ENCODE data around the gene RASAL2.
"Not testable (repeated sequence)": the region's sequence is repeated elsewhere in the genome, so short reads cannot be mapped to it uniquely, and the experiment has no call there.

Gene RASAL2

GRCh38 chr1:178294654-178295053, 200.8 kb downstream of the RASAL2 start:
- no peak for DNase-seq

GRCh38 chr1:178300352-178300699, 206.4 kb downstream of the RASAL2 start:
- no peak for DNase-seq

- no peak for DNase-seq
Observed at GRCh38 chr1:178301141-178301540, 207.2 kb downstream of the RASAL2 start.

- no peak for DNase-seq
Observed at GRCh38 chr1:178307264-178307663, 213.4 kb downstream of the RASAL2 start.

GRCh38 chr1:178308438-178308837, 214.5 kb downstream of the RASAL2 start:
- no peak for DNase-seq

GRCh38 chr1:178310685-178311105, 216.8 kb downstream of the RASAL2 start:
- no peak for DNase-seq

GRCh38 chr1:178311164-178311563, 217.3 kb downstream of the RASAL2 start:
- no peak for DNase-seq

GRCh38 chr1:178320280-178320982, 226.5 kb downstream of the RASAL2 start:
- not testable (repeated sequence) for DNase-seq

GRCh38 chr1:178323067-178323466, 229.2 kb downstream of the RASAL2 start:
- no peak for DNase-seq

GRCh38 chr1:178324003-178324402, 230.1 kb downstream of the RASAL2 start:
- no peak for DNase-seq

GRCh38 chr1:178328728-178329127, 234.8 kb downstream of the RASAL2 start:
- DNase-seq, result no peak

GRCh38 chr1:178330153-178330552, 236.2 kb downstream of the RASAL2 start:
- no peak for DNase-seq

- no peak for DNase-seq
Observed at GRCh38 chr1:178330848-178331497, 237.1 kb downstream of the RASAL2 start.

- DNase-seq, result no peak
Observed at GRCh38 chr1:178335426-178335825, 241.5 kb downstream of the RASAL2 start.

- no peak for DNase-seq
Observed at GRCh38 chr1:178337091-178337706, 243.3 kb downstream of the RASAL2 start.

GRCh38 chr1:178339834-178340233, 245.9 kb downstream of the RASAL2 start:
- DNase-seq, result no peak

- DNase-seq, result no peak
Observed at GRCh38 chr1:178341261-178341956, 247.5 kb downstream of the RASAL2 start.

- DNase-seq, result no peak
Observed at GRCh38 chr1:178342745-178343144, 248.8 kb downstream of the RASAL2 start.

- no peak for DNase-seq
Observed at GRCh38 chr1:178344513-178345091, 250.7 kb downstream of the RASAL2 start.

GRCh38 chr1:178345238-178345637, 251.3 kb downstream of the RASAL2 start:
- DNase-seq, result no peak

GRCh38 chr1:178345807-178346206, 251.9 kb downstream of the RASAL2 start:
- DNase-seq, result no peak

- no peak for DNase-seq
Observed at GRCh38 chr1:178349801-178350200, 255.9 kb downstream of the RASAL2 start.

- not testable (repeated sequence) for DNase-seq
Observed at GRCh38 chr1:178351911-178352310, 258.0 kb downstream of the RASAL2 start.
